HepG2 (cell line): ENCODE measurements around the gene GTF3A. TPM values are rescaled to one million over a fixed set of nuclear protein-coding genes. Genes with fewer than 3 reads are reported as not detected.

ENCODE experiments used
- ATF3 ChIP-seq: sonication (generic); formaldehyde crosslinking; IDR thresholded peaks from 2 replicates; pipeline ENCODE4 v1.4.0; 2020; ENCODE audit warnings: missing genetic modification reagents
- ATF4 ChIP-seq, 2 experiments: fragments of 450-650 bp in 1 of 2; sonication (generic) in 1 of 2; formaldehyde crosslinking; IDR thresholded peaks; 2 replicates each; pipeline versions ENCODE4 v1.5.0 to v1.8.0; 2020 to 2022; ENCODE audit warnings: mild to moderate bottlenecking in 1 of 2, missing genetic modification reagents in 1 of 2
- BORCS8-MEF2B ChIP-seq: sonication (generic); formaldehyde crosslinking; IDR thresholded peaks from 2 replicates; pipeline ENCODE4 v1.8.0; 2022; ENCODE audit warnings: mild to moderate bottlenecking, missing genetic modification reagents
- DMAP1 ChIP-seq: IDR thresholded peaks from 2 replicates; pipeline ENCODE4 v1.6.1; 2016
- FOSL2 ChIP-seq: sonication (generic); formaldehyde crosslinking; IDR thresholded peaks from 2 replicates; pipeline ENCODE4 v1.4.0; 2020; ENCODE audit warnings: missing genetic modification reagents
- NPAS2 ChIP-seq: sonication (generic); formaldehyde crosslinking; IDR thresholded peaks from 2 replicates; pipeline ENCODE4 v1.8.0; 2022; ENCODE audit warnings: mild to moderate bottlenecking, missing genetic modification reagents, borderline replicate concordance
- PAF1 ChIP-seq: IDR thresholded peaks from 2 replicates; pipeline ENCODE4 v1.6.1; 2016; ENCODE audit warnings: missing genetic modification reagents, missing compliant biosample characterization
- RARA ChIP-seq: IDR thresholded peaks from 2 replicates; pipeline ENCODE4 v1.6.1; 2016; ENCODE audit warnings: missing genetic modification reagents, missing compliant biosample characterization
- RBM39 ChIP-seq: fragments of 200-400 bp; formaldehyde crosslinking; IDR thresholded peaks from one replicate; pipeline ENCODE4 v1.6.1; 2018; ENCODE audit warnings: antibody characterized with exemption, mild to moderate bottlenecking, low read depth, low read length; ENCODE audit not compliant: poor library complexity, severe bottlenecking
- SALL1 ChIP-seq: sonication (generic); formaldehyde crosslinking; IDR thresholded peaks from 2 replicates; pipeline ENCODE4 v1.8.0; 2022; ENCODE audit warnings: mild to moderate bottlenecking, missing genetic modification reagents
- TAF1 ChIP-seq: sonication (generic); formaldehyde crosslinking; IDR thresholded peaks from 2 replicates; pipeline ENCODE4 v1.4.0; 2020; ENCODE audit warnings: missing genetic modification reagents
- UBTF ChIP-seq: sonication (generic); formaldehyde crosslinking; IDR thresholded peaks from 2 replicates; pipeline ENCODE4 v1.4.0; 2020; ENCODE audit warnings: mild to moderate bottlenecking, missing genetic modification reagents
- YEATS2 ChIP-seq: sonication (generic); formaldehyde crosslinking; IDR thresholded peaks from 2 replicates; pipeline ENCODE4 v1.4.0; 2020; ENCODE audit warnings: missing genetic modification reagents, borderline replicate concordance
- ZBTB20 ChIP-seq: sonication (generic); formaldehyde crosslinking; IDR thresholded peaks from 2 replicates; pipeline ENCODE4 v1.8.1; 2023; ENCODE audit warnings: missing genetic modification reagents, low read depth, mild to moderate bottlenecking, borderline replicate concordance
- ZBTB7B ChIP-seq: sonication (generic); formaldehyde crosslinking; IDR thresholded peaks from 2 replicates; pipeline ENCODE4 v1.4.0; 2020; ENCODE audit warnings: missing genetic modification reagents
- ZFP90 ChIP-seq: sonication (generic); formaldehyde crosslinking; IDR thresholded peaks from 2 replicates; pipeline ENCODE4 v1.8.0; 2022; ENCODE audit warnings: missing genetic modification reagents, mild to moderate bottlenecking, inconsistent platforms, borderline replicate concordance
- ZHX1 ChIP-seq: sonication (generic); formaldehyde crosslinking; IDR thresholded peaks from 2 replicates; pipeline ENCODE4 v1.8.1; 2022; ENCODE audit warnings: low read depth, mild to moderate bottlenecking, missing genetic modification reagents
- ZNF136 ChIP-seq: sonication (generic); formaldehyde crosslinking; IDR thresholded peaks from 2 replicates; pipeline ENCODE4 v1.8.1; 2022; ENCODE audit warnings: low read depth, mild to moderate bottlenecking, moderate library complexity, missing genetic modification reagents
- ZNF274 ChIP-seq: sonication (generic); formaldehyde crosslinking; IDR thresholded peaks from 2 replicates; pipeline ENCODE4 v1.5.1; 2020; ENCODE audit warnings: mild to moderate bottlenecking, missing genetic modification reagents
- ZNF740 ChIP-seq: sonication (generic); formaldehyde crosslinking; IDR thresholded peaks from 2 replicates; pipeline ENCODE4 v1.4.0; 2020; ENCODE audit warnings: missing genetic modification reagents
- ZNF761 ChIP-seq: sonication (generic); formaldehyde crosslinking; conservative IDR thresholded peaks from 2 replicates; pipeline ENCODE4 v1.4.0; 2020; ENCODE audit warnings: mild to moderate bottlenecking, missing genetic modification reagents
- ZNF790 ChIP-seq: sonication (generic); formaldehyde crosslinking; IDR thresholded peaks from 2 replicates; pipeline ENCODE4 v1.8.0; 2022; ENCODE audit warnings: missing genetic modification reagents, mild to moderate bottlenecking, borderline replicate concordance
- ZSCAN9 ChIP-seq: IDR thresholded peaks from 2 replicates; pipeline ENCODE4 v1.6.1; 2016; ENCODE audit warnings: borderline replicate concordance
- polyA plus RNA-seq, 8 experiments: library from polyadenylated mRNA; depleted of rRNA in 3 of 8; stranded (reverse) in 7 of 8; unstranded in 1 of 8; fragments of >200 nt; fragmentation: Illumina TruSeq in 4 of 8; extraction: Trizol in 4 of 8; gene quantifications; 2 replicates each; pipeline versions ENCODE4 v1.2.1 to v1.2.3, GENCODE V29; 2011 to 2016; ENCODE audit warnings: low read depth in 4 of 8, missing spikeins in 1 of 8, mixed read lengths in 1 of 8; ENCODE audit not compliant: insufficient read depth in 1 of 8
- total RNA-seq, 5 experiments: library from RNA; depleted of rRNA; stranded (reverse); fragments of >200 nt; fragmentation: Illumina TruSeq; extraction: Trizol; gene quantifications; 2 replicates each; pipeline ENCODE4 v1.2.3, GENCODE V29; 2016; ENCODE audit warnings: low read depth in 1 of 5

The GTF3A gene
- total and polyA plus RNA-seq, 2 of the 13 experiments (the other 11 are each of a cell fraction or from before 2014, with no cell fraction given), result 42.1 to 176 TPM

- no peak for TF ChIP-seq TAF1
- 0 out of 2 replicates have a peak, but pooled peaks have one; percentile 32 for TF ChIP-seq RARA (CRISPR knock-in tag)
- peak; percentile 53; the same call in 1 of the 2 replicates for TF ChIP-seq BORCS8-MEF2B
- TF ChIP-seq ZBTB7B, result peak; percentile 48; the same call in 1 of the 2 replicates
- no peak for TF ChIP-seq ZFP90 (CRISPR knock-in tag)
- TF ChIP-seq YEATS2 (CRISPR knock-in tag), result 0 out of 2 replicates have a peak, but pooled peaks have one; percentile 22
- no peak for TF ChIP-seq ATF3
- TF ChIP-seq ZHX1 (CRISPR knock-in tag), result 0 out of 2 replicates have a peak, but pooled peaks have one; percentile 55
- no peak for TF ChIP-seq RBM39
- TF ChIP-seq ZSCAN9, result no peak
- no peak for TF ChIP-seq ATF4 (CRISPR knock-in tag; IDR thresholded peaks at IDR 0.05)
- TF ChIP-seq ZNF136, result 0 out of 2 replicates have a peak, but pooled peaks have one; percentile 30
- no peak for TF ChIP-seq ZNF790 (CRISPR knock-in tag)
- TF ChIP-seq SALL1 (CRISPR knock-in tag), result peak; percentile 72
- TF ChIP-seq ZNF761 (CRISPR knock-in tag), result peak; percentile 60; the same call in 1 of the 2 replicates
- TF ChIP-seq ZNF740 (CRISPR knock-in tag), result no peak
- 0 out of 2 replicates have a peak, but pooled peaks have one; percentile 48 for TF ChIP-seq DMAP1
- peak; percentile 53; the same call in 1 of the 2 replicates for TF ChIP-seq ZNF274 (CRISPR knock-in tag)
- no peak for TF ChIP-seq PAF1 (CRISPR knock-in tag)
- TF ChIP-seq ZBTB20 (CRISPR knock-in tag), result 0 out of 2 replicates have a peak, but pooled peaks have one; percentile 38
- peak; percentile 19; the same call in 1 of the 2 replicates for TF ChIP-seq FOSL2 (CRISPR knock-in tag)
- no peak for TF ChIP-seq NPAS2
- TF ChIP-seq UBTF (CRISPR knock-in tag), result peak; percentile 37; the same call in 1 of the 2 replicates
Observed at GRCh38 chr13:27383104-27383921, 41.1 kb upstream of the GTF3A start (continued).
